HG03045 (cell line): ENCODE data around the gene FHIT.
"Not testable (repeated sequence)": the region's sequence is repeated elsewhere in the genome, so short reads cannot be mapped to it uniquely, and the experiment has no call there.

Experiments
- ATAC-seq: cut with Tn5 transposase; IDR thresholded peaks from one replicate; pipeline ENCODE4 v1.9.1; 2021; ENCODE audit warnings: mild to moderate bottlenecking, moderate library complexity; ENCODE audit not compliant: unreplicated experiment

The FHIT gene

DNA sequence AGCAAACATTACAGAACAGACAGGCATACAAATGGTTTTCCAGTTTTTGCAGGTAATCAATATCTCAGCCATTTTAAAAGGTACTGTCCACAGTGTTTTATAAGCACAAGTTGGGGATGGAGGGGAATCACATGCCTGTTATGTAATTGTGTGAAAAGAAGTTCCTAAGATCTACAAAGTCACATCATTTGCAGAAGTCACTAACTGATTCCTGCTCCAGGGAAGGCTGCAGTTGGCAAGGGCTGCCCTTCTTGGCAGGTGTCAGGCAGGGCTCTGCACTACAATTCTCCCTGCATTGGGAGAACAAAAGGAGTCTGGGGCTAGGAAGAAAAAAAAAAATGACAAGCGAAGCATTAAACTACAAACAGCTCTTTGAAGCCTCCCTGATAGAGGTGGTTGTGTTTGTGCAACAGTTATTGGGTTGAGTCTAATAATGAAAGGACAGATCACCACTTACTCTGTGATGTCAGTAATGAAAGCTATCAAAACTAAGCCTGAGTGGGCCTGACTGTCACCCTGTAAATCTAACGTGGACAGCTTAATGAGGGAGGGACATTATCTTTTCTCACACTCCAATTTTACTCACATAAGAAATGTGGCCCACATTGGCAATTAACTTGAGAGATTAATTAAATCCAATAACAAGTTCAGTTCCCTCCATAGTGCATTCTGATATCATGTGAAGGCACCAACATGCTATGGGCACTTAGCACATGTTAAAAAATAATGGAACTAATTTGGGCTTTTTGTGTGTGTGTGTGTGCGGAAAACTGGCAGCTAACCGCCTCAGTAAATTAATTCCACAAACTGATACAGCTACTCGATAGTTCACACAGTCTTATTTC lies 242.9 kb downstream of the FHIT start:
- no peak for ATAC-seq

DNA sequence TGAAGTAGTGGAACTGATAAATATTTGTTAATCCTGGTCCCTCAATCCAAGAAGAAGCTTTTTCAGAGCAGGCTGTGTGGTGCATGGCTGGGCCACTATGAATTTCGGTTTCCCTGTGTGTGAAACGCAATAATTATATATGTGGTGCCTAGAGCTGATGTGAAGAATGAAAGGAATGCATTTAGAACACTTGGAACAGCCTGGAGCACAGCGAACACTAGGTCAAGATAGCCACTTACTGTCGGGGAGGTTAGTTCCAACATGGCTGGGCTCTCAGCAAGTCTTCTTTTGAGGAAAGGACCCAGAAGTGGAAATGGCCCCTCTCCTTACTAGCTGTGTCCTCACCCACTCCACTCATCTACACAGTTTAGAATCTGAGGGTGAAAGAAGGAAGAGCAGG lies 245.7 kb downstream of the FHIT start:
- ATAC-seq, result no peak

DNA sequence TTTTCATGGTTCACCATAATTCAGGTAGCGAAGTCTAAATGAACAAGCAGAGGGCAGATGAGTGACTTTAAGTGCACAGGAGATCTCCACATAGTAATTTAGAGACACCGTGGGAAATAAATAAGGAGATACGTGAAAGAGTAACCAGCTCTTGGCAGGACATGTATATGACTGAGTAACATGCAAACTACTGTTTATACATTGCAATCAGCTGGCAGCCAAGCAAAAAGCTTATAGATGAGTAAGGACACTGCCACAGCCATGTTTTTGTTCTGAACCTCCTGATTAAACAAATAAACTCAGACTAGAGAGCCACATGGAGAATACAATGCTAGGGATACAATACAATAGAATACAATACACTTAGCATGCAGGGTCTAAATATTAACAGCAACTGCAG lies 252.4 kb downstream of the FHIT start:
- ATAC-seq, result no peak

DNA sequence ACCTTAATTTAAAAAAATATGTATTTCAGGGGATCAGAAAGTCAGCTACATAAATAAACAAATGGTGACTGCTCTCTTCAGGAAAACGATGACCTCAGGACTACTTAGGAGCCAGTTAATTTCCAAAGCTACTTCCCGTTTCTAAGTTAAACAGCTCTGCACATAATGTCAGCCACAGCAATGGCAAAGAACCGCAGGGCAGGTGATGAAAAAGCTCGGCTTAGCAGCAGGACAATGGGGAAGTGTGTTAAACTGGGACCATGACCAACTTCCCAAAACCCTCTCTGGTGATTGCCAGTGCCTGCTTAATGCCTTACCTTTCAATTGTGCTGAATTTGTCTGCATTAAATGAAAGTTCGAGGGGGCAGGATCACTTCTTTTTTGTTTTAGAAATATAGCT lies 258.9 kb downstream of the FHIT start:
- no peak for ATAC-seq

DNA sequence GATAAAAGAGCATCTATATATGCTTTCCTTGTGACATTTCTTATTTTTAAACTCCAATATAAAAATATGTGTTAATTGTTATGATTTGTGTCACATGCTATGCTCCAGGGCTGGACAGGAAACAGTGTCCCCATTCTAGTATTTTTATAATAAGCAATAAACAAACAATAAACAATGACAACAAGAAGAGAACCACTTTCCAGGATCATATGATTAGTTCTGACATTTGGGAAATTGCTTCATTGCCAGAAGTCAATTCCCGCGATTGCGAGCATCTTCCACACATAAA lies 260.9 kb downstream of the FHIT start:
- ATAC-seq, result no peak

DNA sequence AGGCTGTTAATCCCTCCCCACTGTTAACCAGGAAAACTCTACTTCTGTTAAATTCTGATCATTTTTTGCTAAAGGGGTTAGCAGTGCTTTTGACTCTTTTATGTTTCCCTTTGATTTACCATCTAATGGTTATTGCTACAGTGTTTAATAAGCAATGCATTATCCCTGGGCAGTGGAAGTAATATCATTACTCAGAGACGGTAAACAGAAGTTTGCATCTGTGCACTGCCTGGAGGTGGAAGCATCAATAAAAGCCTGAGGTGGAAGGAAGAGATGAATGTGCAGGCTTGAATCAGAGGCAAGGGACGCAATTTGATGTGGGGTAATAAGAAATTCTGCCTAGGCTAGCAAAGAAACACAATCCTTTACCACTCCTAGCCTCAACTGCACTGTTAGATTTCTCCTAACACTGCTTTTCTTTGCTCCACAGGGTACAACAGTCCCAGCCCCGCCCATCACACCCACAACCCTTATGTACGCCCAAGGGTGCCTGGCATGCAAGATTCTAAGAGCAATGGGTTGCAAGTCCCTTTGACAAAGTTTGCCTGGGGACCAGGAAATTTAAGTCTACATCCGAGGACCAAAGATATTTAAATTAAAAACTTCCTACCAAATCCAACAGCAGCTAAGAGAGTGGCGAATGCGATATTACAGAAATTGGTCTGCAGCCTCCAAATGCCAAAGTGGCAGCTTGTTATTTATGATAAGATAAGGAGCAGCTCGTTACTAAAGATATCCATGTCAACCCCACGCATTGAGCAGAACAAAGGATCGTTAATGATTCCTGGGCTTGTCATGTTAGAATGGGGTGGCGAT lies 261.4 kb downstream of the FHIT start:
- ATAC-seq, result no peak

DNA sequence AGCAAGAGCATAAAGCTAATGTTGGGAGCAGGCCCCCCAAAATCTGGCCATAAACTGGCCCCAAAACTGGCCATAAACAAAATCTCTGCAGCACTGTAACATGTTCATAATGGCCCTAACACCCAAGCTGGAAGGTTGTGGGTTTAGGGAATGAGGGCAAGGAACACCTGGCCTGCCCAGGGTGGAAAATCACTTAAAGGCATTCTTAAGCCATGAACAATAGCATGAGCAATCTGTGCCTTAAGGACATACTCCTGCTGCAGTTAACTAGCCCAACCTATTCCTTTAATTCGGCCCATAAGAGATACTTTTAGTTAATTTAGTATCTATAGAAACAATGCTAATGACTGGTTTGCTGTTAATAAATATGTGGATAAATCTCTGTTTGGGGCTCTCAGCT lies 264.1 kb downstream of the FHIT start:
- ATAC-seq, result not testable (repeated sequence)

DNA sequence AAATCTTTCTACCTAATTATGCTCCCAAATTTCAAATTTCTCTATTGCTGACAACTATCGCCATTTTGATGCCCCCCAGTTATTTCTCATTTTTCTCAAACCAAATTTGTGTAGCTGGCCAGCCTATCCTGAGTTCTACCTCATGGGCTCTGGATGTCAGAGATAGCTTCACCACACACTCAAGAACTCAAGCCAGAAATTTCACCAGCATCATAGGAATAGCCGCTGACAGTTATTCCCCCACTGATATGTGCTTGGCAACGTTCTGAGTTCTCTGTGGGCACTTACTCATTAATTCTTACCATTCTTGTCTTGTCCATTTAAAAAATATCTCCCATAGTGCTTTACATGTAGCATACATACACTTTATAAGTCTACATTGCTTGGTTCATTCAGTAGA lies 264.7 kb downstream of the FHIT start:
- no peak for ATAC-seq

DNA sequence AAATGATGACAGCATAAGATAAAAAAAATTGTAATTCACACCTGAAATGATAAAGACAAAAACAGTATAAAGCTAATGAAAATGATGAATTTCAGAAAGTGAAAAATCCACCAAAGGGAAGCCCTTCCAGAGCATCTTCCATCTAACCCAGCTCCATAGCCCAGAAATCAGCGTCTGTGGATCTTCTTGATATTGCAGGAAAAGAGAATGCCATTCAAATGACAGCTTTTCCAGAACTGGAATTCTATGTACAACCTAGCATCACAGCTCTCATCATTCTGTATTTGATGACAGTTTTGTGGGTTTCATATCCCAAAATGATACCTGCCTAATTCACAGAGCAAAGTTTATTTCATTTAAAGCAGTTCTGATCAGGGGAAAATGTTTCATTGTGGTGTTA lies 267.3 kb downstream of the FHIT start:
- no peak for ATAC-seq

DNA sequence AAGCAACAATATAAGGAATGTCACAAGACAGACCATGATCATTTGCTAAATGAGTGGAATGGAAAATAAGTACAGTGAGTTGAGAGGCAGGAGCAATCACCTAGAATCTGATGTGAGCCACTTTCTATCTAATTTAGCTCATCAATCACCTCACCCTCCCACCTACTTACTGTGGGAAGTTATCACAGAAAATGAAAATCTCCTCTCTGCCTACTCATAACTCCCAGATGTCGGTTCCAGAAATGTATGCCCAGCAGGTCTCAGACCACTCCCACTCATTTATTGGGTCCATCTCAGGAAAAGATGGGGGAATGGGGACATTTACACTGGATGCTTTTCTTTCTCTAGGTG lies 270.9 kb downstream of the FHIT start:
- no peak for ATAC-seq

DNA sequence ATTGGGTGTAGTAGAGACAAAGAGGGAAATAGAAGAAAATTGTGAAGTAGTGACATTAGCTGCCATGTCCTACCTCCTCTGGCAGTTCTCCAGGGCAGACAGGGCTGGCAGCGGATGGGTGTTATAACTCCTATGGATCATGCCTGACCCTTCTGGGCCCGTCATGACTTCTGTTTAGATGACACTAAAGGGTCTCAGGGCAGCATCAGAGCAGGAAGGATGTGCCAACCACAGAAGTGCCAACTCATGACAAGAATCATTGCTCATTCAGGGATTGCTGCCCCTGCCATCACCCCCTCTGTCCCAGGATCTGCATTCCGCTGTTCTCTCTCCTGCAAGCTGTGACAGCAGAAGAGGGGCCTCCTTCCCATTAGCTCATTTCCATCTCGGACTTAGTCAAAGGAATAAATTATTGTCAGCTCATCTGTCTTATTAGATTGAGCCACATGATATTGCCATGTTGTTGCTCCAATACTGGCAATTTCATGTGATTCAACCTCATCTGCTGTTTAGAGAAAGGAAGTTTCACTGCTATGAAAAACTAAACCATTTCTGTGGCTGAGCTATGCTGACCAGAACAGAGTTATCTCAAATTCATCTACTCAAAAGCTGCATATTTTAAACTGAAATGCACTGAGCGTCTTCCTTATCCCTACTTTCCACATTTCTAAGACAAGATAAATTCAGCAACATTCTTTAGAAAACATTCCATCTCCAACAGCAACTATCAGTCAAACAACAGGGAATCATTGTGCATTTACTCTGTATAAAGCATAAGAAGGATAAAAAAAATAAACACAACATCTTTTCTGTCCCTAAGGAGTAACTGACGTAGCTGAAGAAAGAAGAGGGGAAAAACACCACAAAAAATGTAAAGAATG lies 271.6 kb downstream of the FHIT start:
- ATAC-seq, result no peak

DNA sequence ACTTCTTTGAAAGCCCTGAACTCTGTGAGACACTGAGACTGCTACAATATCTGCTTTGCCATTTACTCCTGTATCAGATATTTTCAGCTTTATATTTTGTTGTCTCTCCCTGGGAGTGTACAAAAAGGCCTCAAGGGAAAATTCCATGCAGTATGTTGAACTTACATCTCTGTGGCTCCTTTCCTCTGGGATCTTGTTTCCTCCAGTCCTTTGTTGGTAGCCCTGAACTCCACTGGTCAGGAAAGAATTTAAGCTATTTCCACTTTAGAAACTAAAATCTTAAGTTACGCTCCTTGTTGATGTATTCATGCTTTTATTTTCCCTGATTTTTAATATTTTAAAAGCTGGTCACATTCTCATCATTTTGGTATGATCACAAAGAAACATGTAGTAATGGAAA lies 277.9 kb downstream of the FHIT start:
- ATAC-seq, result no peak

DNA sequence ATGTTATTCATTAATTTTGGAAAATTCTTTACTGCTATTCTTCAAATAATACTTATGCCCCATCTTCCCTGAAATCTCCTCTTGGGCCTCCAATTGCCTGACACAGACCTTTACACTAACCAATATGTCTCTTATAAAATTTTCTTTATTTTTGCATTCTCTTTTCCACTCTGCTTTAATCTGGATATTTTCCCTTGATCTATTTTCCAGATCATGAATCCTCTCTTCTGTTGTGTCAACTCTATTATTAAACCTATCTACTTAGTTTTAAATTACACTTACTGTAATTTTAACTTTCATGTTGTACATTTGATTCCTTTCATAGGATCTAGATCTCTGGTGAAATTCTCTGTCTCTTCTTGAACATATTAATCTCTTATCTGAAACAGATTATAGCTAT lies 278.7 kb downstream of the FHIT start:
- no peak for ATAC-seq

DNA sequence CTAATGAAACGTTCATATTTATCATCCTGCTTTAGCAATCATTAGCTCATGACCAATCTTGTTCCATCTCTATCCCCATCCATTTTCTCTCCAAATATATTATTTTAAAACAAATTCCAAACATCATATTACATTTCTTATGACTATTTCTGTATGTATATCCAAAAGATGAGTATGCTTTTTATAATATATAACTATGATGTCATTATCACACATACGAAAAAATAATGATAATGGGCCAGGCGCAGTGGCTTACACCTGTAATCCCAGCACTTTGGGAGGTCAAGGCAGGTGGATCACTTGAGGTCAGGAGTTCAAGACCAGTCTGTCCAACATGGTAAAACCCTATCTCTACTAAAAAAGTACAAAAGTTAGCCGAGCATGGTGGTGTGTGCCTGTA lies 280.4 kb downstream of the FHIT start:
- no peak for ATAC-seq

DNA sequence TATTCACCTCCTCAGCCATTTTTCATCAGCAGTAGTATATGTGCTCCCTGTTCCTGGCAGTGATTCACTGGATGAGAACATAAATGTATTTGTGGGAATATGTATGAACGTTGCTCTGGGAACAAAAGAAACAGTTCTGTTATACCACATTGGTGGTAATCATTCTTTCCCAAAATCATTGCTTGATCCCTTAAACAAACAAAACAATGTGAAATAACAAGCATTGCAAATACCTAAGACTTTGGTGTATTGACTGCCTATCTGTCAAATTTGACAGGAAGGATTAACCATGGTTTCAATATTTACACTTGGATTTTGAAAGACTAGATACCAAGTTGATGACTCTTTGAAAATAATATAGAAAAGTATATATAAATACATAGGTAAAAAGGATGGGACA lies 284.1 kb downstream of the FHIT start:
- ATAC-seq, result no peak

DNA sequence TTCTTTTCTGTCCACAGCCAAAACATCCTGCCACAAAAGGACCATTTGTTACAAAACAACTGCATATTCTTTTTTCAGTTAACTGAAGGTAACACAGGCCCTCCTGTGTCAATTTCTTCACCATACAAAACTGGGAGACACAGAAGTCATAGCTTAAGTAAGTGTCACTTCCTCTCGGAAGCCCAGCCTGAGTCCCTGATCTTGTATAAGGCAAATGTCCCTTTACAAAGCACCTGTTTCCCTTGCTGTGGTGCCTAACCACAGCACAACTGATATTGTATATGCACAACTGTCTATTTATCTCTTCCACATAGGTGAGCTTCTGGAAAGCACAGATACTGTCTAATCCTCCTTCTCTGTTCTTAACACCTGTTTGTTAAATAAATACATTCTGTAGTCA lies 293.7 kb downstream of the FHIT start:
- no peak for ATAC-seq

DNA sequence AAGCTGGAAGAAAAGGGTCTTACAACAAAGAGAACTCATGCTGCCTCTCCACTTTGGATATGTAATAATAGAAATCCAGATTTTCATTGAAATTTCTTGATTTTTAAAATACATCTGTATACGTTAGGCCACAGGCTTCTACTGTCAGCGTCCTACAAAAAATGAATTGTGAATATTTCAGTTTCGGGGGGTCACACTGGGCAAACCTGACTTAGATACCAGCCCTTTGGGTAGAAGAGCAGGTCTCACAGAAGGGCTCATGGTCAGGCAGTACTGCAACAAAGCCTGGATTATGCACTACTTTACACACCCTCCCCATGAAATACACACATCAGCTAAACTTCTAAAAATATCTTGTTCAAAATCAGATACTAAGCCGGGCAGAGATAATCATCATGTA lies 294.5 kb downstream of the FHIT start:
- no peak for ATAC-seq

DNA sequence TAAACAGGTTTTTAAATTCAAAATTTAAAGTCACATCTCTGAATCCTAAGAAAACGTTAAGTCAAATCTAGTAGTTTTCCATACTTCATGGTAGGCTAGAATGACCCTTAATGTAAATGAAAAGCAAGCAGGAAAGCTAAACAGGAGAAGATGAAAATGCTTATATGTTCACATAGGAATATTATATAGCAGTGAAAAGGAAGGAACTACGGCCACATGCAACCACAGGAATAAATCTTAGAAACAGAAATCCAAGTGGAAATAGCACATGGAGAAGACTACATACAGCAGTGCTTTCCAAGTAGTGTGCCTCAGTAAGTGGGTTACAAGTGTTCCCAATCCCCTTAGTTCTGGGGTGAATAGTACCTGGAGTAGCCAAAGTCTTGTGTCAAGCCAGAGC lies 296.2 kb downstream of the FHIT start:
- ATAC-seq, result no peak

DNA sequence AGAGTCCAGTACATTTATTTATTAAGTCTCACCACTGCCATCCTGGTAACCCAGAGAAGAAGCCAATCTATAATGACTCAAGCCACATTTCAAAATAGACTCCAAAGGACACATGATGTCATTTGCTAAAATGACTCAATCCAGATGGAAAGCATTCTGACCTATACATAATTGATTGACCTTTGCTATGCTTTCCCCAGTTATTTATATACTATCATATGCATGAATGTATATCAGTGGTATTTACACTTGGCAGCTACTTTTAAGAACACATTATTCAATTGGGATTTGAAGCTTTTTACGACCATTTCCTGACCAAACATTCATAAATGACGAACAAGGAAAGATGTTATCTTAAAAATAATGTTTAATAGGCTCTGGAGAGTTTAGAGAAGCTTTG lies 297.2 kb downstream of the FHIT start:
- no peak for ATAC-seq

DNA sequence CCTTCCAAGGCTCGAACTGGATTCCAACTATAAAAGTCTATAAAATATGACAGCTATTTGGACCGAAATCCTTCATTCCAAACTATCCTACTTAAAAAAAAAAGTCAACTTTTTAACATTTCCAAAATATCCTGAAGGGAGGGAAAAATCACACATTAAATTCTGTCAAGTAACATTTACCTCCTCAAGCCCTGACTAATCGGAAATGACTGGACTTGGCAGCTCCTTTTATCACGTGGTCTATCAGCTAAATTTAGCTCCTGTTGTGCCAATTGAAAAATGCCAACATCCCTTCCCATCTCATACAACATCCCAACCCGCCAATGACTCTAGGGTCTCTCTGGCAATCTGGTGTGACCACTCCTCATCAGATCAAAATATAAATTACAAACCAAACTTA lies 297.9 kb downstream of the FHIT start:
- ATAC-seq, result no peak

DNA sequence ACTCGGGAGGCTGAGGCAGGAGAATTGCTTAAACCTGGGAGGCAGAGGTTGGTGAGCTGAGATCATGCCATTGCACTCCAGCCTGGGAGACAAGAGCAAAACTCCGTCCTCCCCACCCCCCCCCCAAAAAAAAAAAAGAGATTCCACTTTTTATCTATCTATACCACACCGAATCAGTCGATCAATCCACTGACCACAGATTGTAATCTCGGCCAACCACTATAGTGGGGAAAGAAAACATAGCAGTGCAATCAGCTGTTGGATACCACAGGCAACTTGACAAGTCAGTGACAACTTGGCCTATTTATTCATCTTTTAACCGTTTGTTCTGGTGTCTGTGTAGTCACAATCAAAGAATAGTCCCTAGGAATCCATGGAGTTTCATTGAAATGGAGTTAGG lies 299.2 kb downstream of the FHIT start:
- ATAC-seq, result no peak

DNA sequence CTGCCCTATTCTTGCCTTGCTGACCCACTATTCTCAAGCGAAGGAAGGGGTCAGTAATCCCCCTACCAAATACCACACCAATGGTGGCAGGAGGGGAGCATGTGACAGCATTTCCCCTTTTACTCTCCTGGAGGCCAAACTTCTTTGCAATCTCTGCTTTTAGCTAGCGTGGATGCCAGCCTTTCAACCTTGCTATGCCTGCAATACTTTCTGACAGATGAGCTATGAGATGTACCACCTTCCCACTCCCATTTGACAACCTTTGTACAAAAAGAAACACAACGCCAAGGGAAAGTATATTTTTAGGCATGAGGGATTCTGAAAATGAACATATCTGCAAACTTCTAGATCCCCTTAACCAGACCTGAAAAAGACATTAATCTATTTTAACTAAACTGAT lies 302.1 kb downstream of the FHIT start:
- no peak for ATAC-seq
